Neural progenitor cell (in vitro differentiated cells): ENCODE data around the gene ARHGEF37.

Source experiments
- EZH2 ChIP-seq: fragments of 200-600 bp; sonication (generic); IDR thresholded peaks from 2 replicates; pipeline ENCODE4 v1.6.1; 2017; ENCODE audit warnings: antibody characterized with exemption, mild to moderate bottlenecking, moderate library complexity
- TF ChIP-seq, protein P1 (sequence below): fragments of 200-600 bp; sonication (generic); IDR thresholded peaks from 2 replicates; pipeline ENCODE4 v1.5.1; 2017; ENCODE audit warnings: antibody characterized with exemption, mild to moderate bottlenecking

DNA sequence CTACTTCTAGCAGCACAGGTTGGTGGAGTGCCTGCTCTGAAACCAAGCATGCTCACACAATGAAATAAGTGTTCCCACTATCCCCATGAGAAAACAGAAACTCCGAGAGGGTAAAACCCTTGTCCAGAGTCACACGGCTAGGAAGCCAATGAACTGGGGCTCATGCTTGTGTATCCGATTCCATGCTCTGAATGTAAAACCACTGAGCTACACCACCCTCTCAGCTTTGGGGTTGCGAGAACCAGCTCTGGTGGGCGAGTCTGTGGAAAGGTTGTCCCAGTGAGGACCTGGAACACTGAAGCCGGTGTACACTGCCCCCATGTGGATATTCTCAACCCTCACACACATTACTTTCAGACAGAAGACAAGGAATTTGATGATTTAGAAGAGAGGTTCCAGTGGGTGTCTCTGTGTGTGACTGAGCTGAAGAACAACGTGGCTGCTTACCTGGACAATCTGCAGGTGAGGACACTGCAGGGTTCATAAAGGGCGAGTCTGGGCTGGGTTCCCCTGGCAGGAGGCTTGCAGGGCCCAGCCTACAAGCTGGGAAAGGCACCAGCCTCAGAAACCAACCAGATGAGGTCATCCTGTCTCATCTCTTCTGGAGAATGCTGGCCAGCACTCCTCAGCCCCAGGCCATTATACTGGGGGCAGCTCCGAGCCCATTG lies 37.4 kb downstream of the ARHGEF37 start:
- TF ChIP-seq, protein P1, sequence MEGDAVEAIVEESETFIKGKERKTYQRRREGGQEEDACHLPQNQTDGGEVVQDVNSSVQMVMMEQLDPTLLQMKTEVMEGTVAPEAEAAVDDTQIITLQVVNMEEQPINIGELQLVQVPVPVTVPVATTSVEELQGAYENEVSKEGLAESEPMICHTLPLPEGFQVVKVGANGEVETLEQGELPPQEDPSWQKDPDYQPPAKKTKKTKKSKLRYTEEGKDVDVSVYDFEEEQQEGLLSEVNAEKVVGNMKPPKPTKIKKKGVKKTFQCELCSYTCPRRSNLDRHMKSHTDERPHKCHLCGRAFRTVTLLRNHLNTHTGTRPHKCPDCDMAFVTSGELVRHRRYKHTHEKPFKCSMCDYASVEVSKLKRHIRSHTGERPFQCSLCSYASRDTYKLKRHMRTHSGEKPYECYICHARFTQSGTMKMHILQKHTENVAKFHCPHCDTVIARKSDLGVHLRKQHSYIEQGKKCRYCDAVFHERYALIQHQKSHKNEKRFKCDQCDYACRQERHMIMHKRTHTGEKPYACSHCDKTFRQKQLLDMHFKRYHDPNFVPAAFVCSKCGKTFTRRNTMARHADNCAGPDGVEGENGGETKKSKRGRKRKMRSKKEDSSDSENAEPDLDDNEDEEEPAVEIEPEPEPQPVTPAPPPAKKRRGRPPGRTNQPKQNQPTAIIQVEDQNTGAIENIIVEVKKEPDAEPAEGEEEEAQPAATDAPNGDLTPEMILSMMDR = peak; percentile 84
- no peak for TF ChIP-seq EZH2
